Measurements from ENCODE around the gene SERINC4.

SERINC4 gene

GRCh38 chr15:43795997-43796396, 4.0 kb downstream of the SERINC4 start:
- no peak for DNase-seq

- DNase-seq, result no peak
These were observed 4.8 kb downstream of the SERINC4 start for GRCh38 chr15:43795197-43795596.

GRCh38 chr15:43794269-43795037, 5.6 kb downstream of the SERINC4 start:
- no peak for DNase-seq

- no peak for DNase-seq
These were observed 6.4 kb downstream of the SERINC4 start for GRCh38 chr15:43793647-43794046.

GRCh38 chr15:43792761-43793476, 7.1 kb downstream of the SERINC4 start:
- DNase-seq, result peak; percentile 29

GRCh38 chr15:43791993-43792760, 7.8 kb downstream of the SERINC4 start, which contains the start of gene SERF2:
Gene SERF2 (plus strand): TSS chr15:43792320. CDS start chr15:43792377, 57 bp downstream.
- peak; percentile 100 for DNase-seq

GRCh38 chr15:43789409-43789808, 10.6 kb downstream of the SERINC4 start:
- no peak for DNase-seq

- no peak for DNase-seq
These were observed 21.0 kb downstream of the SERINC4 start for GRCh38 chr15:43779016-43779415.

GRCh38 chr15:43777267-43777914, 22.6 kb downstream of the SERINC4 start:
- DNase-seq, result peak; percentile 81

GRCh38 chr15:43776718-43777266, 23.2 kb downstream of the SERINC4 start, which contains the start of gene ELL3:
Gene ELL3 (minus strand): TSS chr15:43776966. CDS start chr15:43776901, 65 bp downstream.
- DNase-seq, result peak; percentile 76

- DNase-seq, result peak; percentile 25
These were observed 23.8 kb downstream of the SERINC4 start for GRCh38 chr15:43776101-43776717.

GRCh38 chr15:43775411-43775965, 24.5 kb downstream of the SERINC4 start:
- no peak for DNase-seq

GRCh38 chr15:43774062-43774461, 26.0 kb downstream of the SERINC4 start:
- DNase-seq, result no peak

GRCh38 chr15:43772624-43773023, 27.4 kb downstream of the SERINC4 start:
- DNase-seq, result no peak

GRCh38 chr15:43771816-43772215, 28.2 kb downstream of the SERINC4 start:
- no peak for DNase-seq

- DNase-seq, result peak; percentile 65
These were observed 30.3 kb downstream of the SERINC4 start for GRCh38 chr15:43769584-43770228.

GRCh38 chr15:43763819-43764446, 36.1 kb downstream of the SERINC4 start:
- no peak for DNase-seq

GRCh38 chr15:43762824-43763223, 37.2 kb downstream of the SERINC4 start:
- no peak for DNase-seq

GRCh38 chr15:43751885-43752284, 48.1 kb downstream of the SERINC4 start:
- DNase-seq, result no peak

GRCh38 chr15:43749690-43750345, 50.2 kb downstream of the SERINC4 start:
- peak; percentile 33 for DNase-seq

Data from stimulated activated CD4-positive, alpha-beta T cell treated with anti-CD3 and anti-CD28 coated beads, Interleukin-4, amount 100 ng/mL, for 1 hour (primary cell).